SU-DHL-6 (cell line): Measurements from ENCODE around the gene DNAJC9.
"Not testable (repeated sequence)": the region's sequence is repeated elsewhere in the genome, so short reads cannot be mapped to it uniquely, and the experiment has no call there.

Experiments
- H2AFZ ChIP-seq: fragments of 200-600 bp; sonication (generic); 2 replicates; pipeline ENCODE4 v1.6.1; 2014; ENCODE audit warnings: low read depth, mild to moderate bottlenecking, moderate library complexity, mixed read lengths, antibody characterized with exemption, low read length; ENCODE audit not compliant: severe bottlenecking
- H3F3A ChIP-seq: fragments of 200-600 bp; shearing (Covaris generic); 2 replicates; pipeline ENCODE4 v1.6.0; 2016; ENCODE audit warnings: antibody characterized with exemption, mild to moderate bottlenecking; ENCODE audit not compliant: insufficient read depth
- H3K27ac ChIP-seq: fragments of 200-600 bp; sonication (generic); 2 replicates; pipeline ENCODE4 v1.5.1; 2016; ENCODE audit warnings: low read depth, mild to moderate bottlenecking, low read length, moderate library complexity, mixed read lengths
- H3K27me3 ChIP-seq: fragments of 200-600 bp; sonication (generic), shearing (Covaris generic); 2 replicates; pipeline ENCODE4 v1.6.0; 2014; ENCODE audit warnings: mild to moderate bottlenecking, low read length
- H3K36me3 ChIP-seq: fragments of 200-600 bp; sonication (generic); 2 replicates; pipeline ENCODE4 v1.6.1; 2014; ENCODE audit warnings: mild to moderate bottlenecking, low read length, mixed read lengths
- H3K4me2 ChIP-seq: fragments of 300-600, 200-600 bp; shearing (Covaris generic), sonication (generic); 2 replicates; pipeline ENCODE4 v1.6.0; 2014; ENCODE audit warnings: low read length, low read depth, mild to moderate bottlenecking; ENCODE audit not compliant: poor library complexity, severe bottlenecking
- H3K4me3 ChIP-seq: fragments of 200-600 bp; sonication (generic); 2 replicates; pipeline ENCODE4 v1.5.1; 2014; ENCODE audit warnings: antibody characterized with exemption, low read length, mild to moderate bottlenecking, mixed read lengths; ENCODE audit not compliant: insufficient read depth, poor library complexity, severe bottlenecking
- H3K79me2 ChIP-seq: fragments of 200-600 bp; sonication (generic); 2 replicates; pipeline ENCODE4 v1.6.1; 2014; ENCODE audit warnings: mild to moderate bottlenecking, low read length, moderate library complexity; ENCODE audit not compliant: insufficient read depth
- H3K9ac ChIP-seq: fragments of 200-600 bp; sonication (generic); 2 replicates; pipeline ENCODE4 v1.7.0; 2014; ENCODE audit warnings: mild to moderate bottlenecking, low read length
- H3K9me2 ChIP-seq: fragments of 200-600 bp; sonication (generic); replicated peaks from 2 replicates; pipeline ENCODE4 v1.6.1; 2014; ENCODE audit warnings: low read length; ENCODE audit not compliant: insufficient read depth
- H3K9me3 ChIP-seq: fragments of 200-600 bp; sonication (generic); 2 replicates; pipeline ENCODE4 v1.6.1; 2014; ENCODE audit warnings: low read length, mixed read lengths; ENCODE audit not compliant: insufficient read depth
- H4K20me1 ChIP-seq: fragments of 200-600 bp; sonication (generic); 2 replicates; pipeline ENCODE4 v1.6.1; 2014; ENCODE audit warnings: low read depth, mild to moderate bottlenecking, antibody characterized with exemption, low read length, moderate library complexity, mixed read lengths
- CTCF ChIP-seq: fragments of 200-600 bp; sonication (generic); IDR thresholded peaks from one replicate; pipeline ENCODE4 v1.5.1; 2017; ENCODE audit warnings: antibody characterized with exemption, mild to moderate bottlenecking, low read length, moderate library complexity; ENCODE audit not compliant: insufficient read depth, poor library complexity, severe bottlenecking
- EZH2phosphoT487 ChIP-seq: fragments of 200-600 bp; sonication (generic), shearing (Covaris generic); conservative IDR thresholded peaks from 2 replicates; pipeline ENCODE4 v1.6.1; 2018; ENCODE audit warnings: mild to moderate bottlenecking, antibody characterized with exemption, low read length, moderate library complexity, mixed read lengths

DNAJC9 gene

GRCh38 chr10:73261362-73261995, 14.4 kb upstream of the DNAJC9 start:
- H3K9me3 ChIP-seq: no peaks in the 10 kb centered on the region; the same call in 1 of the 2 replicates
- H3K9ac ChIP-seq: no peak overlapping the region
- H3K36me3 ChIP-seq: no peaks in the 10 kb centered on the region
- no peak overlapping the region for H3K4me2 ChIP-seq
- no peak overlapping the region for H3K4me3 ChIP-seq
- H2AFZ ChIP-seq: no peak overlapping the region
- no peaks in the 10 kb centered on the region for H3K9me2 ChIP-seq
- TF ChIP-seq EZH2phosphoT487: no peak
- TF ChIP-seq CTCF: no peak
- no peaks in the 10 kb centered on the region for H3K27me3 ChIP-seq
- no peaks in the 10 kb centered on the region for H4K20me1 ChIP-seq
- no peak overlapping the region for H3K27ac ChIP-seq
- H3K79me2 ChIP-seq: no peaks in the 10 kb centered on the region
- H3F3A ChIP-seq: no peaks in the 10 kb centered on the region

GRCh38 chr10:73258612-73259011, 11.6 kb upstream of the DNAJC9 start:
- not testable (repeated sequence) for H3K9me3 ChIP-seq, H3F3A ChIP-seq, H3K36me3 ChIP-seq, H3K9me2 ChIP-seq, H3K79me2 ChIP-seq, H3K27me3 ChIP-seq, H3K4me2 ChIP-seq, H4K20me1 ChIP-seq, H2AFZ ChIP-seq, H3K9ac ChIP-seq, H3K4me3 ChIP-seq, H3K27ac ChIP-seq

GRCh38 chr10:73253225-73253555, 6.1 kb upstream of the DNAJC9 start:
- peaks cover 24% of the 10 kb centered on the region for H3F3A ChIP-seq
- H2AFZ ChIP-seq: peak overlapping the region; percentile 45
- no peaks in the 10 kb centered on the region for H3K9me3 ChIP-seq
- H3K27me3 ChIP-seq: no peaks in the 10 kb centered on the region
- H3K79me2 ChIP-seq: peaks cover 40% of the 10 kb centered on the region
- peak overlapping the region; percentile 83 for H3K4me2 ChIP-seq
- H3K9ac ChIP-seq: peak overlapping the region; percentile 98
- H3K27ac ChIP-seq: peak overlapping the region; percentile 73
- H3K36me3 ChIP-seq: peaks cover 4% of the 10 kb centered on the region; the same call in 1 of the 2 replicates
- no peaks in the 10 kb centered on the region for H4K20me1 ChIP-seq
- TF ChIP-seq CTCF (peak; percentile 7), EZH2phosphoT487 (no peak)
- H3K9me2 ChIP-seq: no peaks in the 10 kb centered on the region
- H3K4me3 ChIP-seq: peak overlapping the region; percentile 97

GRCh38 chr10:73252445-73253224, 5.6 kb upstream of the DNAJC9 start, which contains the start of gene MRPS16:
TSS of gene MRPS16 (minus strand) at chr10:73252644. CDS start at chr10:73252482, 162 bp downstream.
- peaks cover 45% of the 10 kb centered on the region for H3K79me2 ChIP-seq

More at GRCh38 chr10:73252445-73253224, 5.6 kb upstream of the DNAJC9 start, which contains the start of gene MRPS16:
- H2AFZ ChIP-seq: peak within 1 kb of the TSS; percentile 45
- H3K27ac ChIP-seq: peak within 1 kb of the TSS; percentile 73
- H3K4me2 ChIP-seq: peak within 1 kb of the TSS; percentile 89
- H3K9me2 ChIP-seq: no peaks in the 10 kb centered on the region
- H3K9ac ChIP-seq: peak within 1 kb of the TSS; percentile 98
- H3K36me3 ChIP-seq: peaks cover 4% of the 10 kb centered on the region; the same call in 1 of the 2 replicates
- no peak for TF ChIP-seq CTCF
- TF ChIP-seq EZH2phosphoT487: no peak
- peak within 1 kb of the TSS; percentile 97 for H3K4me3 ChIP-seq
- no peaks in the 10 kb centered on the region for H3K9me3 ChIP-seq
- H3K27me3 ChIP-seq: no peaks in the 10 kb centered on the region
- no peaks in the 10 kb centered on the region for H4K20me1 ChIP-seq
- peaks cover 30% of the 10 kb centered on the region for H3F3A ChIP-seq
